ENCODE measurements around the gene ATP8A2. TPM values are rescaled to one million over a fixed set of nuclear protein-coding genes. Genes with fewer than 3 reads are reported as not detected.

The ATP8A2 gene
- total and polyA plus RNA-seq, 2 of the 4 experiments (the other 2 are of a cell fraction) = 0.02 to 0.18 TPM

- Histone ChIP-seq H3K36me3 (ENCODE audit: control insufficient read depth, insufficient read depth, low read length) (no peaks in the 10 kb centered on the region), H2AK5ac (ENCODE audit: low read depth, low read length) (no peak overlapping the region), H2AK9ac (replicated peaks; ENCODE audit: low read depth, low read length, poor library complexity) (no peak overlapping the region), H3K18ac (ENCODE audit: low read depth, low read length) (no peak overlapping the region), H3K27me3 (ENCODE audit: control insufficient read depth, insufficient read depth, low read length) (peaks cover 30% of the 10 kb centered on the region), H3K4me1 (ENCODE audit: control insufficient read depth, insufficient read depth, low read length) (no peaks in the 10 kb centered on the region), H3K9me1 (ENCODE audit: insufficient read depth, low read length) (no peaks in the 10 kb centered on the region), H2BK15ac (ENCODE audit: low read depth, low read length) (no peak overlapping the region), H3K9me3 (ENCODE audit: control insufficient read depth, insufficient read depth, low read length) (no peaks in the 10 kb centered on the region), H2AFZ (replicated peaks; ENCODE audit: low read length, poor library complexity) (no peak overlapping the region), H4K20me1 (ENCODE audit: insufficient read depth, low read length) (no peaks in the 10 kb centered on the region), H3K4ac (ENCODE audit: low read depth, low read length) (no peak overlapping the region), H2BK5ac (ENCODE audit: low read depth, low read length, poor library complexity, severe bottlenecking) (no peak overlapping the region), H3K23ac (ENCODE audit: low read depth, low read length) (no peak overlapping the region), H4K5ac (ENCODE audit: low read depth, low read length) (no peak overlapping the region), H4K91ac (ENCODE audit: insufficient read depth, low read depth, low read length) (no peak overlapping the region), H2BK20ac (ENCODE audit: low read depth, low read length) (no peak overlapping the region), H3K9ac (ENCODE audit: low read depth, low read length) (no peak overlapping the region), H3K27ac (ENCODE audit: insufficient read depth, low read length) (no peak overlapping the region), H3K56ac (ENCODE audit: extremely low read depth, insufficient read depth, low read length) (no peak overlapping the region), H4K8ac (ENCODE audit: low read depth in 2 of 2, low read length in 2 of 2) (no peak overlapping the region), H3K4me3 (ENCODE audit: insufficient read depth, low read depth, low read length) (no peak overlapping the region), H2BK120ac (ENCODE audit: low read depth, low read length) (no peak overlapping the region), H3K79me1 (ENCODE audit: low read depth in 1 of 2, low read length in 2 of 2) (no peaks in the 10 kb centered on the region), H3K14ac (replicated peaks; ENCODE audit: low read depth, low read length) (no peak overlapping the region), H3K4me2 (ENCODE audit: low read depth, low read length) (no peak overlapping the region)
- in situ Hi-C loops (cut with MboI; ENCODE audit: low sequenced_read_pairs) = loop anchor here (10.0 to 25.0 kb wide), 2 partner anchors 143 to 290 kb away; partner anchors contain the start of gene PABPC3
- no peak for ATAC-seq (ENCODE audit: low read depth)
- no TSS peak for BruUV-seq (replicated peaks)
- CTCF ChIA-PET = no interaction called here
- 48% methylated on average over 2 of the region's 7 CpGs; no CpG with 5 or more reads in 1 of the 2 experiments for WGBS, 2 experiments (ENCODE audit: extremely low coverage in 2 of 2, insufficient read length in 1 of 2)
- intact Hi-C loops (cut with micrococcal nuclease) = loop anchor here (2.0 kb wide), 1 partner anchor 293 kb away; no protein-coding TSS in a partner anchor
- dilution Hi-C loops (cut with HindIII; ENCODE audit: low sequenced_read_pairs, unreplicated experiment) = no loop called here
- POLR2A ChIA-PET (ENCODE audit: unreplicated experiment) = no interaction called here
- no peak for TF ChIP-seq RAD21 (IDR thresholded peaks at IDR 0.05; ENCODE audit: low read length)
- TF ChIP-seq ELK1 (IDR thresholded peaks at IDR 0.05; ENCODE audit: borderline replicate concordance, low read depth, low read length) = no peak
- TF ChIP-seq RFX5 (IDR thresholded peaks at IDR 0.05; ENCODE audit: low read depth, low read length) = no peak
- TF ChIP-seq CTCF (conservative IDR thresholded peaks at IDR 0.05; ENCODE audit: low read depth, low read length) = no peak
- no peak for TF ChIP-seq BHLHE40 (IDR thresholded peaks at IDR 0.05; ENCODE audit: low read depth, low read length)
- no peak for TF ChIP-seq NFE2L2 (IDR thresholded peaks at IDR 0.05; ENCODE audit: low read depth, low read length)
- no peak for TF ChIP-seq USF2 (IDR thresholded peaks at IDR 0.05; ENCODE audit: low read depth, low read length)
- TF ChIP-seq CEBPB (IDR thresholded peaks at IDR 0.05; ENCODE audit: low read depth, low read length) = no peak
- TF ChIP-seq POLR2A (IDR thresholded peaks at IDR 0.05; ENCODE audit: low read depth, low read length) = no peak
- DNase-seq = no peak
Measured at GRCh38 chr13:25377244-25377962, 5.6 kb downstream of the ATP8A2 start.
